Neural cell (in vitro differentiated cells): ENCODE results near the gene NAP1L5. TPM values are rescaled to one million over a fixed set of nuclear protein-coding genes. Genes with fewer than 3 reads are reported as not detected.

Experiments used
- H2AFZ ChIP-seq: fragments of 200-600, 300-800 bp; sonication (generic), shearing (Covaris generic); 2 replicates; pipeline ENCODE4 v1.6.0; 2014; ENCODE audit warnings: low read depth, mild to moderate bottlenecking, antibody characterized with exemption, low read length, moderate library complexity
- H3F3A ChIP-seq: fragments of 200-600 bp; shearing (Covaris generic); 2 replicates; pipeline ENCODE4 v1.6.1; 2016; ENCODE audit warnings: mild to moderate bottlenecking, moderate library complexity, mixed read lengths, antibody characterized with exemption, low read length; ENCODE audit not compliant: insufficient read depth, poor library complexity, severe bottlenecking
- H3K27ac ChIP-seq: fragments of 200-600, 300-800 bp; sonication (generic), shearing (Covaris generic); 2 replicates; pipeline ENCODE4 v1.5.1; 2014; ENCODE audit warnings: mild to moderate bottlenecking, low read length, moderate library complexity
- H3K27me3 ChIP-seq: fragments of 300-800, 200-600 bp; sonication (generic), shearing (Covaris generic); 2 replicates; pipeline ENCODE4 v1.6.0; 2014; ENCODE audit warnings: mild to moderate bottlenecking, low read depth, low read length, moderate library complexity; ENCODE audit not compliant: insufficient read depth
- H3K36me3 ChIP-seq: fragments of 300-800, 200-600 bp; sonication (generic), shearing (Covaris generic); 2 replicates; pipeline ENCODE4 v1.5.1; 2014; ENCODE audit warnings: mild to moderate bottlenecking, antibody characterized with exemption, low read length, moderate library complexity; ENCODE audit not compliant: insufficient read depth
- H3K4me2 ChIP-seq: fragments of 300-800, 200-600 bp; sonication (generic), shearing (Covaris generic); 2 replicates; pipeline ENCODE4 v1.6.0; 2014; ENCODE audit warnings: mild to moderate bottlenecking, low read length
- H3K4me3 ChIP-seq: fragments of 300-800, 200-600 bp; sonication (generic), shearing (Covaris generic); 2 replicates; pipeline ENCODE4 v1.5.1; 2014; ENCODE audit warnings: mild to moderate bottlenecking, low read length, moderate library complexity
- H3K79me2 ChIP-seq: fragments of 200-600 bp; shearing (Covaris generic); replicated peaks from 2 replicates; pipeline ENCODE4 v1.6.0; 2014; ENCODE audit warnings: mild to moderate bottlenecking, low read length, moderate library complexity; ENCODE audit not compliant: insufficient read depth
- H3K9ac ChIP-seq: fragments of 300-800, 200-600 bp; sonication (generic), shearing (Covaris generic); 2 replicates; pipeline ENCODE4 v1.6.1; 2016; ENCODE audit warnings: mild to moderate bottlenecking, low read length, mixed read lengths
- H3K9me2 ChIP-seq: fragments of 200-600 bp; shearing (Covaris generic); 2 replicates; pipeline ENCODE4 v1.6.1; 2016; ENCODE audit warnings: mild to moderate bottlenecking, low read length, mixed read lengths; ENCODE audit not compliant: insufficient read depth
- H3K9me3 ChIP-seq: fragments of 200-600, 300-800 bp; sonication (generic), shearing (Covaris generic); 2 replicates; pipeline ENCODE4 v1.6.1; 2016; ENCODE audit warnings: mild to moderate bottlenecking, mixed run types, low read length, moderate library complexity, mixed read lengths
- H4K20me1 ChIP-seq: fragments of 200-600 bp; shearing (Covaris generic); 2 replicates; pipeline ENCODE4 v1.6.1; 2016; ENCODE audit warnings: mild to moderate bottlenecking, mixed run types; ENCODE audit not compliant: insufficient read depth
- EP300 ChIP-seq: fragments of 450-650 bp; conservative IDR thresholded peaks from 2 replicates; pipeline ENCODE4 v1.6.1; 2014; ENCODE audit warnings: antibody characterized with exemption, mild to moderate bottlenecking, moderate library complexity; ENCODE audit not compliant: poor library complexity, severe bottlenecking
- EZH2 ChIP-seq: fragments of 200-600, 300-800 bp; shearing (Covaris generic), sonication (generic); IDR thresholded peaks from 2 replicates; pipeline ENCODE4 v1.6.1; 2014; ENCODE audit warnings: antibody characterized with exemption, low read length, borderline replicate concordance, mild to moderate bottlenecking; ENCODE audit not compliant: insufficient read depth, poor library complexity, severe bottlenecking
- MXI1 ChIP-seq: fragments of 450-650 bp; conservative IDR thresholded peaks from 2 replicates; pipeline ENCODE4 v1.6.1; 2014; ENCODE audit warnings: antibody characterized with exemption, mild to moderate bottlenecking; ENCODE audit not compliant: poor library complexity, severe bottlenecking
- POLR2AphosphoS5 ChIP-seq: IDR thresholded peaks from 2 replicates; pipeline ENCODE4 v1.6.1; 2012
- RAD21 ChIP-seq: fragments of 450-650 bp; conservative IDR thresholded peaks from 2 replicates; pipeline ENCODE4 v1.6.1; 2014; ENCODE audit warnings: antibody characterized with exemption, mild to moderate bottlenecking, moderate library complexity
- SMC3 ChIP-seq: fragments of 450-650 bp; conservative IDR thresholded peaks from 2 replicates; pipeline ENCODE4 v1.6.1; 2014; ENCODE audit warnings: antibody characterized with exemption, mild to moderate bottlenecking, moderate library complexity; ENCODE audit not compliant: poor library complexity
- TAF1 ChIP-seq: IDR thresholded peaks from 2 replicates; pipeline ENCODE4 v1.6.1; 2012; ENCODE audit warnings: low read depth
- polyA plus RNA-seq: library from polyadenylated mRNA; depleted of rRNA; stranded (reverse); fragments of >200 nt; gene quantifications from 2 replicates; pipeline ENCODE4 v1.2.3, GENCODE V29; 2014
- TF ChIP-seq, protein P1 (sequence below): fragments of 450-650 bp; IDR thresholded peaks from 2 replicates; pipeline ENCODE4 v1.5.1; 2014; ENCODE audit warnings: antibody characterized with exemption, mild to moderate bottlenecking, moderate library complexity; ENCODE audit not compliant: poor library complexity, severe bottlenecking
- TF ChIP-seq, protein P2 (sequence below): IDR thresholded peaks from 2 replicates; pipeline ENCODE4 v1.6.1; 2012; ENCODE audit warnings: borderline replicate concordance

The NAP1L5 gene
- polyA plus RNA-seq, 1 donor from 2014 or later, result 53.1 TPM

DNA sequence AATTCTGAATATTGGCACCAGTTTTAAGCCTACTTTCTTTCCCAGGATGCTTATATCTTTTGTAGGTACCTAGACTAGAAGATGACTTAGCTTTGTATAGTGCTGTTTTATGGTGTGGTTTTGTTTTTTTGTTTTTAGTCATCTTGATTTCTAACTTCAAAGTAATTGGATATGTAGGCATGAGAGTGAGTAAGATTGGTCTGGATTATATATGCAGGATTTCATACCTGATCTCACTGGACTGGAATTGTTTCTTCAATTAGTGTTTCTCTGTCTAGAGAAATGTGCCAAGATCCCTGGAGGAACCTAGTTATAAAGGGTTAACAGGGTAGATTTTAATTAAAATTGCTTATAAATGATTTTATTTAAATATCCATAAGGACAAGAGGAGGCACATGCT is 23.1 kb downstream of the NAP1L5 start:
- no peaks in the 10 kb centered on the region for H3K36me3 ChIP-seq
- H3F3A ChIP-seq, result no peaks in the 10 kb centered on the region
- no peaks in the 10 kb centered on the region for H4K20me1 ChIP-seq
- H3K79me2 ChIP-seq, result no peaks in the 10 kb centered on the region
- no peak overlapping the region for H3K4me2 ChIP-seq
- no peaks in the 10 kb centered on the region for H3K27me3 ChIP-seq
- no peak overlapping the region for H2AFZ ChIP-seq
- TF ChIP-seq, protein P1, sequence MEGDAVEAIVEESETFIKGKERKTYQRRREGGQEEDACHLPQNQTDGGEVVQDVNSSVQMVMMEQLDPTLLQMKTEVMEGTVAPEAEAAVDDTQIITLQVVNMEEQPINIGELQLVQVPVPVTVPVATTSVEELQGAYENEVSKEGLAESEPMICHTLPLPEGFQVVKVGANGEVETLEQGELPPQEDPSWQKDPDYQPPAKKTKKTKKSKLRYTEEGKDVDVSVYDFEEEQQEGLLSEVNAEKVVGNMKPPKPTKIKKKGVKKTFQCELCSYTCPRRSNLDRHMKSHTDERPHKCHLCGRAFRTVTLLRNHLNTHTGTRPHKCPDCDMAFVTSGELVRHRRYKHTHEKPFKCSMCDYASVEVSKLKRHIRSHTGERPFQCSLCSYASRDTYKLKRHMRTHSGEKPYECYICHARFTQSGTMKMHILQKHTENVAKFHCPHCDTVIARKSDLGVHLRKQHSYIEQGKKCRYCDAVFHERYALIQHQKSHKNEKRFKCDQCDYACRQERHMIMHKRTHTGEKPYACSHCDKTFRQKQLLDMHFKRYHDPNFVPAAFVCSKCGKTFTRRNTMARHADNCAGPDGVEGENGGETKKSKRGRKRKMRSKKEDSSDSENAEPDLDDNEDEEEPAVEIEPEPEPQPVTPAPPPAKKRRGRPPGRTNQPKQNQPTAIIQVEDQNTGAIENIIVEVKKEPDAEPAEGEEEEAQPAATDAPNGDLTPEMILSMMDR, result no peak
- H3K27ac ChIP-seq, result no peak overlapping the region
- no peak overlapping the region for H3K4me3 ChIP-seq
- H3K9me2 ChIP-seq, result no peaks in the 10 kb centered on the region
- no peak overlapping the region for H3K9ac ChIP-seq
- no peaks in the 10 kb centered on the region for H3K9me3 ChIP-seq

DNA sequence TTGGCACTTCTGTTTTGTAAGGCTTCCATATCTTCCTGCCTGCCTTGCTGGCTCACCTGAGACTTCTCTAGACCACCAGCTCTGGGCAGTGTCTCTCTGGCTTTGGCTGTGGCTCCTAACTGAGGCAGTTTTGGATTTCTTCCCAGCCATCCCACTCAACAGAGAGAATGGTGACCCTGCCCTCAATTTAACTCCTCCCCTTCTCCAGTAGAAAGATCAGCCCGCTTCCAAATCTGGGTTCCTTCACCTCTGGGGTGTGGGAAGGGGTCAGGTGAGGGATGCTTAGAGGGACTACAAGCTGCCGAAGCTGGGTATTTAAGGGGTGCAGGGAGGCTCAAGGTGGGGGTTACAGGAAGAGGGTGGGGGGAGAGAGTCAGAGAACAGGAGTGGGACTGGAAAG is 23.7 kb downstream of the NAP1L5 start:
- no peaks in the 10 kb centered on the region for H4K20me1 ChIP-seq
- no peaks in the 10 kb centered on the region for H3K36me3 ChIP-seq
- TF ChIP-seq EZH2, result no peak
- no peak for TF ChIP-seq MXI1
- no peak for TF ChIP-seq RAD21
- no peak for TF ChIP-seq SMC3
- TF ChIP-seq TAF1, result no peak
- no peak for TF ChIP-seq EP300
- no peak for TF ChIP-seq POLR2AphosphoS5
- TF ChIP-seq, protein P2, sequence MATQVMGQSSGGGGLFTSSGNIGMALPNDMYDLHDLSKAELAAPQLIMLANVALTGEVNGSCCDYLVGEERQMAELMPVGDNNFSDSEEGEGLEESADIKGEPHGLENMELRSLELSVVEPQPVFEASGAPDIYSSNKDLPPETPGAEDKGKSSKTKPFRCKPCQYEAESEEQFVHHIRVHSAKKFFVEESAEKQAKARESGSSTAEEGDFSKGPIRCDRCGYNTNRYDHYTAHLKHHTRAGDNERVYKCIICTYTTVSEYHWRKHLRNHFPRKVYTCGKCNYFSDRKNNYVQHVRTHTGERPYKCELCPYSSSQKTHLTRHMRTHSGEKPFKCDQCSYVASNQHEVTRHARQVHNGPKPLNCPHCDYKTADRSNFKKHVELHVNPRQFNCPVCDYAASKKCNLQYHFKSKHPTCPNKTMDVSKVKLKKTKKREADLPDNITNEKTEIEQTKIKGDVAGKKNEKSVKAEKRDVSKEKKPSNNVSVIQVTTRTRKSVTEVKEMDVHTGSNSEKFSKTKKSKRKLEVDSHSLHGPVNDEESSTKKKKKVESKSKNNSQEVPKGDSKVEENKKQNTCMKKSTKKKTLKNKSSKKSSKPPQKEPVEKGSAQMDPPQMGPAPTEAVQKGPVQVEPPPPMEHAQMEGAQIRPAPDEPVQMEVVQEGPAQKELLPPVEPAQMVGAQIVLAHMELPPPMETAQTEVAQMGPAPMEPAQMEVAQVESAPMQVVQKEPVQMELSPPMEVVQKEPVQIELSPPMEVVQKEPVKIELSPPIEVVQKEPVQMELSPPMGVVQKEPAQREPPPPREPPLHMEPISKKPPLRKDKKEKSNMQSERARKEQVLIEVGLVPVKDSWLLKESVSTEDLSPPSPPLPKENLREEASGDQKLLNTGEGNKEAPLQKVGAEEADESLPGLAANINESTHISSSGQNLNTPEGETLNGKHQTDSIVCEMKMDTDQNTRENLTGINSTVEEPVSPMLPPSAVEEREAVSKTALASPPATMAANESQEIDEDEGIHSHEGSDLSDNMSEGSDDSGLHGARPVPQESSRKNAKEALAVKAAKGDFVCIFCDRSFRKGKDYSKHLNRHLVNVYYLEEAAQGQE, result no peak
- TF ChIP-seq, protein P1, result no peak
- no peak overlapping the region for H3K4me2 ChIP-seq
- H3F3A ChIP-seq, result no peaks in the 10 kb centered on the region
- no peaks in the 10 kb centered on the region for H3K9me2 ChIP-seq
- no peak overlapping the region for H3K4me3 ChIP-seq
- no peaks in the 10 kb centered on the region for H3K9me3 ChIP-seq
- H3K27me3 ChIP-seq, result no peaks in the 10 kb centered on the region
- no peak overlapping the region for H3K9ac ChIP-seq
- H3K27ac ChIP-seq, result no peak overlapping the region
- no peak overlapping the region for H2AFZ ChIP-seq
- no peaks in the 10 kb centered on the region for H3K79me2 ChIP-seq
